Caco-2 (cell line): ENCODE data around the gene PAGR1. TPM values are rescaled to one million over a fixed set of nuclear protein-coding genes. Genes with fewer than 3 reads are reported as not detected.

ENCODE experiments used
- BruUV-seq: library from RNA; stranded (reverse); fragments of 400-500 nt; replicated peaks from 2 replicates; lab custom pipeline; 2021; lab: Mats Ljungman, UMichigan
- CTCF ChIA-PET: fragments of 300-600 bp; sonication (Branson Sonifier 250); formaldehyde crosslinking; loops from one replicate; lab custom pipeline; 2022; ENCODE audit warnings: antibody characterized with exemption; lab: Charles Lee
- POLR2A ChIA-PET: fragments of 300-600 bp; sonication (Branson Sonifier 250); formaldehyde crosslinking; loops from one replicate; lab custom pipeline; 2022; ENCODE audit warnings: antibody characterized with exemption; lab: Charles Lee
- DNase-seq, 2 experiments: peaks; one replicate each; pipeline versions ENCODE4 v3.0.0 to v3.0.0-alpha.2; 2020 to 2022
- H3K27me3 ChIP-seq: replicated peaks from 2 replicates; pipeline ENCODE4 v1.6.0; 2011; ENCODE audit warnings: low read length; ENCODE audit not compliant: control insufficient read depth, insufficient read depth
- H3K36me3 ChIP-seq: 2 replicates; pipeline ENCODE4 v1.5.1; 2011; ENCODE audit warnings: low read length; ENCODE audit not compliant: control insufficient read depth, insufficient read depth
- H3K4me1 ChIP-seq: fragments of 250-450 bp; sonication (Bioruptor Pico); 2 replicates; pipeline ENCODE4 v1.5.1; 2020; ENCODE audit warnings: mild to moderate bottlenecking
- H3K4me3 ChIP-seq: 2 replicates; pipeline ENCODE4 v1.5.1; 2011; ENCODE audit warnings: low read depth, mild to moderate bottlenecking, control low read depth, low read length
- H3K9me3 ChIP-seq: fragments of 250-450 bp; sonication (Bioruptor Pico); 2 replicates; pipeline ENCODE4 v1.5.1; 2020; ENCODE audit warnings: mild to moderate bottlenecking, moderate library complexity
- H3K27ac Mint-ChIP-seq: one replicate; pipeline ENCODE4 v1.8.0; 2022; ENCODE audit warnings: mixed read lengths; ENCODE audit not compliant: unreplicated experiment
- H3K27me3 Mint-ChIP-seq: one replicate; pipeline ENCODE4 v1.8.0; 2022; ENCODE audit warnings: mixed read lengths; ENCODE audit not compliant: insufficient read depth, unreplicated experiment
- H3K36me3 Mint-ChIP-seq: one replicate; pipeline ENCODE4 v1.8.0; 2022; ENCODE audit warnings: mild to moderate bottlenecking, mixed read lengths; ENCODE audit not compliant: insufficient read depth, unreplicated experiment
- H3K4me1 Mint-ChIP-seq: one replicate; pipeline ENCODE4 v1.8.0; 2022; ENCODE audit warnings: low read depth, mixed read lengths; ENCODE audit not compliant: unreplicated experiment
- H3K4me3 Mint-ChIP-seq: one replicate; pipeline ENCODE4 v1.8.0; 2022; ENCODE audit warnings: mild to moderate bottlenecking, moderate library complexity, mixed read lengths; ENCODE audit not compliant: unreplicated experiment
- H3K9me3 Mint-ChIP-seq: one replicate; pipeline ENCODE4 v1.8.0; 2022; ENCODE audit warnings: mixed read lengths; ENCODE audit not compliant: unreplicated experiment
- intact Hi-C: fragments of 100-400 bp; cut with micrococcal nuclease; formaldehyde crosslinking; loops from one replicate; pipeline ENCODE4 v1.10.0; 2022; ENCODE audit not compliant: unreplicated experiment
- total RNA-seq: library from RNA; stranded (reverse); gene quantifications from 2 replicates; pipeline ENCODE4 v1.2.3, GENCODE V29; 2022
- TF ChIP-seq, protein P1 (sequence below), 2 experiments: fragments of 200-600 bp in 1 of 2; IDR thresholded peaks; 1 replicate in 1 of 2; 2 replicates in 1 of 2; pipeline versions ENCODE4 v1.5.1 to v1.8.0; 2011 to 2022; ENCODE audit warnings: antibody characterized with exemption in 1 of 2, control low read depth in 1 of 2, inconsistent platforms in 1 of 2, low read depth in 1 of 2, low read length in 1 of 2, mild to moderate bottlenecking in 1 of 2, moderate library complexity in 1 of 2; ENCODE audit not compliant: insufficient read depth in 1 of 2, severe bottlenecking in 1 of 2, unreplicated experiment in 1 of 2

PAGR1 gene
- total RNA-seq, 1 experiment from 2014 or later = 33.0 TPM

DNA sequence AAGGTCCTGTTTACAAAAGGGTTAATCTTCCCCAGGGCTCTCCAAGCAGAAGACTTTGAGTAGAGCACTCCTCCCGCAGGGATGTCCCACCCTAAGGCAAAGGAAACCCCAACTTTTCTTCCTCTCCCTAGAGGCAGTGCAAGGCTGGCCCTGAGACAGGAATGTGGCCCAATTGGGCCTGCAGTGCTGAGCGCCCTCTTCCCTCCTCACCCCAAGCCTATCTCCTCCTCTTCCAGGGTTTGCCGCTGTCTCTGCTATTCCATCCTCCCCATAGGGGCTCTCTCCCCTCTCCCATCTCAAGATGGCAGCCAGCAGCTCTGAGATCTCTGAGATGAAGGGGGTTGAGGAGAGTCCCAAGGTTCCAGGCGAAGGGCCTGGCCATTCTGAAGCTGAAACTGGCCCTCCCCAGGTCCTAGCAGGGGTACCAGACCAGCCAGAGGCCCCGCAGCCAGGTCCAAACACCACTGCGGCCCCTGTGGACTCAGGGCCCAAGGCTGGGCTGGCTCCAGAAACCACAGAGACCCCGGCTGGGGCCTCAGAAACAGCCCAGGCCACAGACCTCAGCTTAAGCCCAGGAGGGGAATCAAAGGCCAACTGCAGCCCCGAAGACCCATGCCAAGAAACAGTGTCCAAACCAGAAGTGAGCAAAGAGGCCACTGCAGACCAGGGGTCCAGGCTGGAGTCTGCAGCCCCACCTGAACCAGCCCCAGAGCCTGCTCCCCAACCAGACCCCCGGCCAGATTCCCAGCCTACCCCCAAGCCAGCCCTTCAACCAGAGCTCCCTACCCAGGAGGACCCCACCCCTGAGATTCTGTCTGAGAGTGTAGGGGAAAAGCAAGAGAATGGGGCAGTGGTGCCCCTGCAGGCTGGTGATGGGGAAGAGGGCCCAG lies 3.0 kb upstream of the PAGR1 start:
- H3K4me3 Mint-ChIP-seq = peak overlapping the region; percentile 94
- peaks cover 6% of the 10 kb centered on the region; the same call in 1 of the 2 replicates for H3K36me3 ChIP-seq
- peak overlapping the region; percentile 73 for H3K4me3 ChIP-seq
- DNase-seq = no peak
- H3K4me1 ChIP-seq = peaks cover 27% of the 10 kb centered on the region
- no peaks in the 10 kb centered on the region for H3K27me3 ChIP-seq
- no peaks in the 10 kb centered on the region for H3K27me3 Mint-ChIP-seq
- H3K9me3 Mint-ChIP-seq = no peaks in the 10 kb centered on the region
- peak overlapping the region; percentile 93 for H3K27ac Mint-ChIP-seq
- intact Hi-C loops = loop anchor here (10.0 kb wide), 1 partner anchor 182 kb away; the partner anchor contains the start of genes HIRIP3 and INO80E
- CTCF ChIA-PET = no interaction called here
- no TSS peak for BruUV-seq
- peaks cover 37% of the 10 kb centered on the region for H3K4me1 Mint-ChIP-seq
- TF ChIP-seq, protein P1, sequence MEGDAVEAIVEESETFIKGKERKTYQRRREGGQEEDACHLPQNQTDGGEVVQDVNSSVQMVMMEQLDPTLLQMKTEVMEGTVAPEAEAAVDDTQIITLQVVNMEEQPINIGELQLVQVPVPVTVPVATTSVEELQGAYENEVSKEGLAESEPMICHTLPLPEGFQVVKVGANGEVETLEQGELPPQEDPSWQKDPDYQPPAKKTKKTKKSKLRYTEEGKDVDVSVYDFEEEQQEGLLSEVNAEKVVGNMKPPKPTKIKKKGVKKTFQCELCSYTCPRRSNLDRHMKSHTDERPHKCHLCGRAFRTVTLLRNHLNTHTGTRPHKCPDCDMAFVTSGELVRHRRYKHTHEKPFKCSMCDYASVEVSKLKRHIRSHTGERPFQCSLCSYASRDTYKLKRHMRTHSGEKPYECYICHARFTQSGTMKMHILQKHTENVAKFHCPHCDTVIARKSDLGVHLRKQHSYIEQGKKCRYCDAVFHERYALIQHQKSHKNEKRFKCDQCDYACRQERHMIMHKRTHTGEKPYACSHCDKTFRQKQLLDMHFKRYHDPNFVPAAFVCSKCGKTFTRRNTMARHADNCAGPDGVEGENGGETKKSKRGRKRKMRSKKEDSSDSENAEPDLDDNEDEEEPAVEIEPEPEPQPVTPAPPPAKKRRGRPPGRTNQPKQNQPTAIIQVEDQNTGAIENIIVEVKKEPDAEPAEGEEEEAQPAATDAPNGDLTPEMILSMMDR (IDR thresholded peaks at IDR 0.05; ENCODE audit: insufficient read depth in 1 of 2, low read depth in 1 of 2, low read length in 1 of 2, severe bottlenecking in 1 of 2, unreplicated experiment in 1 of 2) = no peak
- POLR2A ChIA-PET = no interaction called here
- H3K9me3 ChIP-seq = no peaks in the 10 kb centered on the region
- H3K36me3 Mint-ChIP-seq = peaks cover 64% of the 10 kb centered on the region

DNA sequence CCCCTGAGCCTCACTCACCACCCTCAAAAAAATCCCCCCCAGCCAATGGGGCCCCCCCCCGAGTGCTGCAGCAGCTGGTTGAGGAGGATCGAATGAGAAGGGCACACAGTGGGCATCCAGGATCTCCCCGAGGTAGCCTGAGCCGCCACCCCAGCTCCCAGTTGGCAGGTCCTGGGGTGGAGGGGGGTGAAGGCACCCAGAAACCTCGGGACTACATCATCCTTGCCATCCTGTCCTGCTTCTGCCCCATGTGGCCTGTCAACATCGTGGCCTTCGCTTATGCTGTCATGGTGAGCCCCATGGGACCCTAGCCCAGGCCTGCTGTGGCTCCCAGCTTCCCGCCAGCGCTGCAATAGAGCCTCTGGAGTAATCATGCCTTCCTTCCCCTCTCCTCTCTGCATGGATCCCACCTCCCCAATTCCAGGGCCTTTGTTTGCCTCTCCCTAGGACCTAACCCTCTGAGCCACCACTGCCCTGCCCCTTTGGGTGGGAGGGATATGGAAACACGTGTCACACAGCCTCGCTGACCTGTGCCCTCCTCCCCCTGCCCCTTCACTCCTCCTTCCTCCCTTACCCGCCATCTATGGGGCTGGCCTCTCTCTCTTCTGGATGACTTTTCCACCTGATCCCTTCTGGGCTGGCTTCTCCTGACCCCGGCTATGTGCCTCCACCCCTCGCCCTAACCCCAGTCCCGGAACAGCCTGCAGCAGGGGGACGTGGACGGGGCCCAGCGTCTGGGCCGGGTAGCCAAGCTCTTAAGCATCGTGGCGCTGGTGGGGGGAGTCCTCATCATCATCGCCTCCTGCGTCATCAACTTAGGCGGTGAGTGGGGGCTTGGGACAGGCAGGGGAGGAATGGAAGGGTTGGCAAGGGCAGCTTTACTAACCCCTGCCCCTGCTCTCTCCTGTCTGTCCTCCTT lies 2.0 kb upstream of the PAGR1 start:
- Histone ChIP-seq H3K9me3 (no peaks in the 10 kb centered on the region), H3K4me1 (peaks cover 21% of the 10 kb centered on the region), H3K27me3 (no peaks in the 10 kb centered on the region), H3K4me3 (no peak overlapping the region), H3K36me3 (peaks cover 4% of the 10 kb centered on the region)
- Mint-ChIP-seq H3K4me1 (peaks cover 37% of the 10 kb centered on the region), H3K4me3 (peak overlapping the region; percentile 46), H3K27me3 (no peaks in the 10 kb centered on the region), H3K36me3 (peaks cover 64% of the 10 kb centered on the region), H3K9me3 (no peaks in the 10 kb centered on the region), H3K27ac (no peak overlapping the region)
- intact Hi-C loops = loop anchor here (10.0 kb wide), 1 partner anchor 181 kb away; the partner anchor contains the start of genes HIRIP3 and INO80E
- TF ChIP-seq, protein P1 (IDR thresholded peaks at IDR 0.05; ENCODE audit: insufficient read depth in 1 of 2, low read depth in 1 of 2, low read length in 1 of 2, severe bottlenecking in 1 of 2, unreplicated experiment in 1 of 2) = no peak
- DNase-seq = no peak
- CTCF ChIA-PET = no interaction called here
- BruUV-seq = no TSS peak
- POLR2A ChIA-PET = no interaction called here

DNA sequence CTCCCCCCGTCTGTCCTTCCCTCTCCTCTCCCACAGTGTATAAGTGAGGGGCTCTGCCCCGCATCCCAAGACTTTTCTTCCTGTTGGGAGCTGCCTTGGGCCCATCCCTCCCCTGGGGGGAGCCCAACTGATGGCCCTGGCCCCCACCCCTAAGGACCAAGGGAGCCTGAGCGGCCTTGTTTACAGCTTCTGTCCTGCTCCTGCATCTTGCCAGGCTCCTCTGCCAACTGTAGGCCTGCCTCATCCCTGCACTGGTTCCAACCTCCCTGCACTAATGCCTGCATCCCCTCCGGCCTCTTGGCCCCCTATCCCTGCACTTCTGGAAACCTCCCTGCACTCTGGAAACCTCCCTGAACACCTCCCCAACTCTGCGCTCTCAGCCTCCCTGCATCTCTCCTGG lies 1.4 kb upstream of the PAGR1 start:
- CTCF ChIA-PET = no interaction called here

More for the DNA sequence above, 1.4 kb upstream of the PAGR1 start:
- H3K4me1 ChIP-seq = peaks cover 19% of the 10 kb centered on the region
- H3K36me3 ChIP-seq = no peaks in the 10 kb centered on the region; the same call in 1 of the 2 replicates
- intact Hi-C loops = loop anchor here (10.0 kb wide), 1 partner anchor 180 kb away; the partner anchor contains the start of genes HIRIP3 and INO80E
- H3K27me3 Mint-ChIP-seq = no peaks in the 10 kb centered on the region
- peaks cover 43% of the 10 kb centered on the region for H3K4me1 Mint-ChIP-seq
- no TSS peak for BruUV-seq
- TF ChIP-seq, protein P1 (IDR thresholded peaks at IDR 0.05; ENCODE audit: insufficient read depth in 1 of 2, low read depth in 1 of 2, low read length in 1 of 2, severe bottlenecking in 1 of 2, unreplicated experiment in 1 of 2) = no peak
- H3K9me3 ChIP-seq = no peaks in the 10 kb centered on the region
- no peak overlapping the region for H3K27ac Mint-ChIP-seq
- H3K27me3 ChIP-seq = no peaks in the 10 kb centered on the region
- H3K9me3 Mint-ChIP-seq = no peaks in the 10 kb centered on the region
- peaks cover 68% of the 10 kb centered on the region for H3K36me3 Mint-ChIP-seq
- H3K4me3 ChIP-seq = peak overlapping the region; percentile 69; the same call in 1 of the 2 replicates
- no peak overlapping the region for H3K4me3 Mint-ChIP-seq
- DNase-seq = no peak
- POLR2A ChIA-PET = no interaction called here
